Measurements from ENCODE around the gene TMOD2.

Gene TMOD2

DNA sequence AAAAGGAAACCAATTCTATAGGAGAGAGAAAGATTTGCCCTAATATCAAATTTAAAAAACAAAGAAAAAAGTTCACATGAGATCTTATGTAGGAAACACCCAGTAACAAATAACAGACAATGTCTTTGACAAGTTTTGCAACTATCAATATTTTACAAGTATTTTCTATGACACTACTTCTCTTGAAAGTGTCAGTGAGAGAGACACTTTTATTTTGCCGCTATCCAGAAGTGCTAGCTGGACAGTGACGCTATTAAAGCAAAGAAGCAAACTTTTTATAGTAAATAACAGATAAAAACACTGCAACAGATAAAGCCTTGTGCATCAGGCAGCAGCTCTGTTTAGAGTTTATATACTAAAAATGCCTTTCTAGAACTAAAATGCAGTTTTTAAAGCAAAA, 27.2 kb upstream of the TMOD2 start:
- H3K4me3 ChIP-seq (ENCODE audit: low read depth, low read length), result no peak overlapping the region
- DNase-seq (ENCODE audit: low read depth), result no peak
- TF ChIP-seq, protein P1, sequence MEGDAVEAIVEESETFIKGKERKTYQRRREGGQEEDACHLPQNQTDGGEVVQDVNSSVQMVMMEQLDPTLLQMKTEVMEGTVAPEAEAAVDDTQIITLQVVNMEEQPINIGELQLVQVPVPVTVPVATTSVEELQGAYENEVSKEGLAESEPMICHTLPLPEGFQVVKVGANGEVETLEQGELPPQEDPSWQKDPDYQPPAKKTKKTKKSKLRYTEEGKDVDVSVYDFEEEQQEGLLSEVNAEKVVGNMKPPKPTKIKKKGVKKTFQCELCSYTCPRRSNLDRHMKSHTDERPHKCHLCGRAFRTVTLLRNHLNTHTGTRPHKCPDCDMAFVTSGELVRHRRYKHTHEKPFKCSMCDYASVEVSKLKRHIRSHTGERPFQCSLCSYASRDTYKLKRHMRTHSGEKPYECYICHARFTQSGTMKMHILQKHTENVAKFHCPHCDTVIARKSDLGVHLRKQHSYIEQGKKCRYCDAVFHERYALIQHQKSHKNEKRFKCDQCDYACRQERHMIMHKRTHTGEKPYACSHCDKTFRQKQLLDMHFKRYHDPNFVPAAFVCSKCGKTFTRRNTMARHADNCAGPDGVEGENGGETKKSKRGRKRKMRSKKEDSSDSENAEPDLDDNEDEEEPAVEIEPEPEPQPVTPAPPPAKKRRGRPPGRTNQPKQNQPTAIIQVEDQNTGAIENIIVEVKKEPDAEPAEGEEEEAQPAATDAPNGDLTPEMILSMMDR (IDR thresholded peaks at IDR 0.05; ENCODE audit: insufficient read depth, low read depth, low read length, missing control alignments), result no peak

GRCh38 chr15:51724673-51725072, 26.7 kb upstream of the TMOD2 start:
- TF ChIP-seq, protein P1 (IDR thresholded peaks at IDR 0.05; ENCODE audit: insufficient read depth, low read depth, low read length, missing control alignments), result no peak
- H3K4me3 ChIP-seq (ENCODE audit: low read depth, low read length), result no peak overlapping the region
- DNase-seq (ENCODE audit: low read depth), result no peak

GRCh38 chr15:51726302-51727073, 24.9 kb upstream of the TMOD2 start:
- no peak overlapping the region; the same call in 1 of the 2 replicates for H3K4me3 ChIP-seq (ENCODE audit: low read depth, low read length)
- TF ChIP-seq, protein P1 (IDR thresholded peaks at IDR 0.05; ENCODE audit: insufficient read depth, low read depth, low read length, missing control alignments), result no peak
- peak; percentile 80 for DNase-seq (ENCODE audit: low read depth)

DNA sequence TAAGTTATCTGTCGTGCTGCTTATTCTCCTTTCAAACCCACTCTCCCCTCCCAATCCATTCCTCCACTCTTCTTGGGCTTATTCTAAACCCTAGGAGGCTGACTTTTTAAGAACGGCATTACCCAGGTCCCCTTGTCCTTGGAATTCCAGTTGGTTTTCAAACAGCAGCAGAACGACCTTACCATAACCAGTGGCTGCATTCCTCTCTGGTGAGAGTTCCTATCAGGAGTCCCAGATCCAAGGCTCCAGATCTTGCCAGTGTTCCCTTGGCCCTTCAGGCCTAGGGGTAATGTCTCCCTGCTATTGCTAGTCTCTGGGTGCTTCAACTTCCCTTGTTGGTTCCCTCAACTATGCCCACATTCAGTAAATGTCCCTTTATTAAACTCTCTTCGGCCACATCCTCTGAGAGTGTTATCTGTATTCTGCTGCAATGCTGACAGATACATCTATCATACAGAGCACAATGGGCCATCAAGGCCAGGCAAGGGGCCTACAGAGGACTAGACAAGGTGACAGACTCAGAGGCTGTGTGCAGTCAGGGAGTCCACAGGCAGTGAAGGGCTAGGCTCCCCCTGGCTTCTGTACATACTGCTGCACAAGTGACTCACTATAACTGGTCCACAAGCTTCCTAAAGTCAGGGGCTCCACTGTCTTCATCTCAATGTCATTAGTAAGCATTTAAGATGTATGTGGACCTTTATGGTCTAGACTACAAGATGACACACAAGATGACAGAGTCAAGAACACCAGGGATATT, 24.1 kb upstream of the TMOD2 start:
- TF ChIP-seq, protein P1 (IDR thresholded peaks at IDR 0.05; ENCODE audit: insufficient read depth, low read depth, low read length, missing control alignments), result peak; percentile 23
- DNase-seq (ENCODE audit: low read depth), result peak; percentile 49
- H3K4me3 ChIP-seq (ENCODE audit: low read depth, low read length), result no peak overlapping the region

- peak overlapping the region; percentile 51 for H3K4me3 ChIP-seq (ENCODE audit: low read depth, low read length)
- peak; percentile 91 for DNase-seq (ENCODE audit: low read depth)
- TF ChIP-seq, protein P1 (IDR thresholded peaks at IDR 0.05; ENCODE audit: insufficient read depth, low read depth, low read length, missing control alignments), result no peak
Measured at GRCh38 chr15:51731549-51732267, 19.7 kb upstream of the TMOD2 start.

- TF ChIP-seq, protein P1 (IDR thresholded peaks at IDR 0.05; ENCODE audit: insufficient read depth, low read depth, low read length, missing control alignments), result no peak
- no peak for DNase-seq (ENCODE audit: low read depth)
- no peak overlapping the region for H3K4me3 ChIP-seq (ENCODE audit: low read depth, low read length)
Measured at GRCh38 chr15:51732646-51733045, 18.8 kb upstream of the TMOD2 start.

Measured in GM12865 (cell line).